Stomach (tissue), 4 donors: ENCODE data around the gene SNX9.

ENCODE experiments used
- CTCF ChIP-seq, 7 experiments: fragments of 450-650 bp in 4 of 7; fragments of 200-600 bp in 3 of 7; sonication (generic) in 3 of 7; IDR thresholded peaks; one replicate each; pipeline ENCODE4 v1.5.1; 2016 to 2019; ENCODE audit warnings: antibody characterized with exemption in 7 of 7, control low read depth in 2 of 7, mild to moderate bottlenecking in 1 of 7
- POLR2A ChIP-seq, 4 donors: fragments of 450-650 bp; IDR thresholded peaks; one replicate each; pipeline ENCODE4 v1.6.1; 2016; ENCODE audit warnings: antibody characterized with exemption in 4 of 4, control low read depth in 2 of 4, mild to moderate bottlenecking in 1 of 4, moderate library complexity in 1 of 4

- TF ChIP-seq CTCF (IDR thresholded peaks at IDR 0.05), result no peak
- no peak for TF ChIP-seq POLR2A (IDR thresholded peaks at IDR 0.05)
Measured at GRCh38 chr6:157929076-157929475, 106.0 kb downstream of the SNX9 start.
